Right kidney (tissue), 1 donor: ENCODE data around the gene CENPN.

ENCODE experiments used
- DNase-seq: peaks from one replicate; pipeline ENCODE4 v3.0.0-alpha.2; 2016

Gene CENPN

GRCh38 chr16:80990577-80990976 lies 16.4 kb upstream of the CENPN start:
- DNase-seq, result no peak

- no peak for DNase-seq
Observed at GRCh38 chr16:80990978-80991377, 16.0 kb upstream of the CENPN start.

GRCh38 chr16:80991792-80992430 lies 15.1 kb upstream of the CENPN start:
- no peak for DNase-seq

- DNase-seq, result no peak
Observed at GRCh38 chr16:80992676-80993293, 14.2 kb upstream of the CENPN start.

GRCh38 chr16:80993307-80993706 lies 13.7 kb upstream of the CENPN start:
- DNase-seq, result no peak

- no peak for DNase-seq
Observed at GRCh38 chr16:80993834-80994233, 13.2 kb upstream of the CENPN start.

GRCh38 chr16:80994451-80994850 lies 12.6 kb upstream of the CENPN start:
- no peak for DNase-seq

GRCh38 chr16:80996688-80997138 lies 10.3 kb upstream of the CENPN start:
- DNase-seq, result peak; percentile 25

GRCh38 chr16:80997139-80997798 lies 9.7 kb upstream of the CENPN start:
- DNase-seq, result peak; percentile 13

GRCh38 chr16:80997964-80998620 lies 8.9 kb upstream of the CENPN start:
- no peak for DNase-seq

GRCh38 chr16:81000873-81001272 lies 6.1 kb upstream of the CENPN start:
- DNase-seq, result no peak

GRCh38 chr16:81001330-81001729 lies 5.7 kb upstream of the CENPN start:
- no peak for DNase-seq

GRCh38 chr16:81003064-81003463 lies 4.0 kb upstream of the CENPN start:
- no peak for DNase-seq

- DNase-seq, result no peak
Observed at GRCh38 chr16:81003610-81004460, 3.2 kb upstream of the CENPN start.

GRCh38 chr16:81004646-81005353 lies 2.2 kb upstream of the CENPN start:
- peak; percentile 44 for DNase-seq

- DNase-seq, result peak; percentile 31
Observed at GRCh38 chr16:81005610-81006161, 1.3 kb upstream of the CENPN start.

- DNase-seq, result no peak
Observed at GRCh38 chr16:81006211-81006812, 702 bp upstream of the CENPN start.

GRCh38 chr16:81008505-81008789 lies 1.4 kb downstream of the CENPN start:
- peak; percentile 5 for DNase-seq

GRCh38 chr16:81012974-81013373 lies 6.0 kb downstream of the CENPN start:
- DNase-seq, result no peak

- no peak for DNase-seq
Observed at GRCh38 chr16:81014672-81015071, 7.7 kb downstream of the CENPN start.

GRCh38 chr16:81018496-81018895 lies 11.5 kb downstream of the CENPN start:
- no peak for DNase-seq
